Stimulated activated CD4-positive, alpha-beta T cell treated with anti-CD3 and anti-CD28 coated beads, Interleukin-2, amount 100 ng/mL, for 48 hours (primary cell): ENCODE results near the gene HYCC1.
A peak's percentile ranks its signal among the peaks of the same experiment; 100 is the strongest.
"Not testable (repeated sequence)": the region's sequence is repeated elsewhere in the genome, so short reads cannot be mapped to it uniquely, and the experiment has no call there.

ENCODE experiments used
- DNase-seq, 2 donors: peaks; one replicate each; pipeline ENCODE4 v3.0.0-alpha.2; 2020

Gene HYCC1

GRCh38 chr7:23013715-23014649, at the start of gene HYCC1:
Gene HYCC1 (minus strand): TSS chr7:23014130. CDS start chr7:22991111, 23,019 bp downstream.
- peak; percentile 96 to 97 for DNase-seq

DNA sequence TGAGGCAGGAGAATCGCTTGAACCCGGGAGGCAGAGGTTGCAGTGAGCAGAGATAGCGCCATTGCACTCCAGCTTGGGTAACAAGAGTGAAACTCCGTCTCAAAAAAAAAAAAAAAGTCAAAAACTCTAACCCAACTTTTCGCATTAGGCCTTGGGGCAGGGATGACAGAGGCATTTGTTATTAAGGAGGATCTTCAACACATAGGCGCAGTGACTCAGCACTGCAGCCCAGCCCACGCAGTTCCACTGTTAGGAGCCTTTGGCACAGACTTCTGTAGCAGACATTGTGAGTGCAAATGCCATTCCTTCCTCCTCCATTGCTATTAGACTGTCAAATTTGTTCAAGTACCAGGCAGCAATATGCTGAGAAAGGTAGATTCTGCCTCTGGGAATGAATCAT, 48.5 kb upstream of the HYCC1 start:
- DNase-seq = no peak

- DNase-seq = no peak
These were observed 47.4 kb upstream of the HYCC1 start for GRCh38 chr7:23061327-23061726.

- no peak for DNase-seq
These were observed 44.6 kb upstream of the HYCC1 start for GRCh38 chr7:23058408-23059096.

DNA sequence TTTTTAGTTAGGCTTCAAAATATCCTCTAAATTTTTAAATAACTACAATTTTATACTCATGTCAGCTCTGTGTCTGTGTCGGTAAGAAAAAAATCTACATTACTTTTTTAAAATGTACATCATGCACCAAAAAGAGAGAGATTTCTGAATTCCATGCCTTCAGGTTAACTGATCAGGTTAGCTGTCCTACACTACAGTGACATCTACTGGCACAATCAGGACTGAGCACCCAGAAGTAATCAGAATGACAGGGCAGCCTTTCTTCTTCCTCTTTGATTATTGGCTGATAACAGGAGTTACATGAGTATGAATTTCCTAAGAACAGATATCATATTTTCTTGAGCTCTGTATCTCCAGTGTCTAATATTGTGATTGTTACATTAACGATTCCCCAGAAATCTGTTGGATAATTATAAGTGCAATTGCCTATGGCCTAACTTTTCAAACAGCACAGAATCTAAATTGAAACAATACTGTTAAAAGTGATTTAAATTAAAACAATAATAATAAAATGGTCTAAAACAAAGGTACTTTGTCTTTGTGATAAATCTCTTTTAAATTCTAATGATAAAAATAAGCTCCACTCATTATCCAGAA, 41.8 kb upstream of the HYCC1 start:
- peak; percentile 39 to 47 for DNase-seq

DNA sequence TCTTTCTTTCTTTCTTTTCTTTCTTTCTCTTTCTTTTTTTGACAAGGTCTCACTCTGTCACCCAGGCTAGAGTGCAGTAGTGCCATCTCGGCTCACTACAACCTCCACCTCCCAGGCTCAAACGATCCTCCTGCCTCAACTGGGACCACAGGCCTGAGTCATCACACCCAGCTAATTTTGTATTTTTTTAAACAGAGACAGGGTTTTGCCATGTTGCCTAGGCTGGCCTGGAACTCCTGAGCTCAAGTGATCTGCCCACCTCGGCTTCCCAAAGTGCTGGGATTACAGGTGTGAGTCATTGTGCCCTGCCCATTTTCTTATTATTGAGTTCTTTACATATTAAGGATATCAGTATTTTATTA, 37.2 kb upstream of the HYCC1 start:
- peak in 1 of 2 donors; percentile 1 for DNase-seq

- not testable (repeated sequence) for DNase-seq
These were observed 32.4 kb upstream of the HYCC1 start for GRCh38 chr7:23046336-23046735.

GRCh38 chr7:23045086-23045485, 31.2 kb upstream of the HYCC1 start:
- DNase-seq = not testable (repeated sequence)

DNA sequence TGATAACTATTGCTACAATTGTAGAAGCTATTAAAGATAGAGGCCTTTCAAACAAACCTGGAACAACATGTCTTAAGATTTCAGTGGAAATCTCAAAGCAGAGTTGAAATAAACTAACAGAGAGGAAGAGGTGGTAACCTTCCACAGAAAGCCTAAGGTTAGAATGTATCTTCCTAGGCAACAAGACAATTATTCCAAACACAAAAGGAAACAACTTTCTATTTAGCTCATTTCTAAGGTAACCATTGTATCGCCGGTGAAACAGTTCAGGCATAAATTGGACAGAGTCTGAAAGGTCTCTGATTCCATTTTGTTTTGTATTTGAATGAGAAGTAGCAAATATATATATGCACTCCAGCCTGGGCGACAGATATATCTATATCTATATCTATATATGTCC, 30.7 kb upstream of the HYCC1 start:
- no peak for DNase-seq

DNA sequence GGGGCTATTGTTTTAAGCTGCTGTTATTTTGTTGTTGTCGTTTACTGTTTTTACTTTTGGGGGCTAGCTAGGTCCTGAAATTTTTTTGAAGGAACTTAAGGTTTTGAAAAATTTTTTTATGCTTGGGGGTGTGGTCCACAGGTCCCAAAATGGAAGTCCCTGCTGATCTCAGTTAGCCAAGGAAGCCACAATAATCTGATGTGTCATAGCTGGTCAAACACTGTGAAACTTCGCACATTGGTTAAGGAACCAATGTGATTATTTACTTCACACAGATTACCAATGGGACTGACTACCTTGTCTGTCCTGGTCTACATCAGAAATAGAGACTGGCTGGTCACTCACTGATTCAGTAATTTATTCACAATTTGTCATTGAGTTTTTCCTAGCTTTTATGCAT, 29.5 kb upstream of the HYCC1 start:
- no peak for DNase-seq

- not testable (repeated sequence) for DNase-seq
These were observed 25.7 kb upstream of the HYCC1 start for GRCh38 chr7:23039674-23040073.

DNA sequence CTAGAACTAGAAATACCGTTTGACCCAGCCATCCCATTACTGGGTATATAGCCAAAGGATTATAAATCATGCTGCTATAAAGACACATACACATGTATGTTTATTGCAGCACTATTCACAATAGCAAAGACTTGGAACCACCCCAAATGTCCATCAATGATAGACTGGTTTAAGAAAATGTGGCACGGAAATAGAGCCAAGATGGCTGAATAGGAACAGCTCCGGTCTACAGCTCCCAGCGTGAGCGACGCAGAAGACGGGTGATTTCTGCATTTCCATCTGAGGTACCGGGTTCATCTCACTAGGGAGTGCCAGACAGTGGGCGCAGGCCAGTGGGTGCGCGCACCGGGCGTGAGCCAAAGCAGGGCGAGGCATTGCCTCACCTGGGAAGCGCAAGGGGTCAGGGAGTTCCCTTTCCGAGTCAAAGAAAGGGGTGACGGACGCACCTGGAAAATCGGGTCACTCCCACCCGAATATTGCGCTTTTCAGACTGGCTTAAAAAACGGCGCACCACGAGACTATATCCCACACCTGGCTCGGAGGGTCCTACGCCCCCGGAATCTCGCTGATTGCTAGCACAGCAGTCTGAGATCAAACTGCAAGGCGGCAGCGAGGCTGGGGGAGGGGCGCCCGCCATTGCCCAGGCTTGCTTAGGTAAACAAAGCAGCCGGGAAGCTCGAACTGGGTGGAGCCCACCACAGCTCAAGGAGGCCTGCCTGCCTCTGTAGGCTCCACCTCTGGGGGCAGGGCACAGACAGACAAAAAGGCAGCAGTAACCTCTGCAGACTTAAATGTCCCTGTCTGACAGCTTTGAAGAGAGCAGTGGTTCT, 21.8 kb upstream of the HYCC1 start:
- DNase-seq = not testable (repeated sequence)

DNA sequence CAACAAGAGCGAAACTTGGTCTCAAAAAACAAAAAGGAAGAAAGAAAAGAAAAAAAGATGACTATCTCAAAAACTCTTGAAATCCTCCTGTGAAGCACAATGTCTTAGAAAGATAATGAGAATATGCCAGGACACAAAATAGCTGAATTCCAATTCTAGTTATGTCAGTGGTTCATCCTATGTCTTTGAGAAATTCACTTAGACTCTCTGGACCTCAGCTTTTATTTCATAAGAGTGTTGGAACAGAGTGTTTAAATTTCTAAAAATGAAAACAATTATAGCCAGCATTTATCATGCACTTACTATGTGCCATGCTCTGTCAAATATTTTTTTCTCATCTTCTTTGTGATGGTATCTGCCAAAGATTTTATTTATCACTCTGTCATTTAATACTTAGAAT, 13.3 kb upstream of the HYCC1 start:
- no peak for DNase-seq

- no peak for DNase-seq
These were observed 12.2 kb upstream of the HYCC1 start for GRCh38 chr7:23026164-23026563.

DNA sequence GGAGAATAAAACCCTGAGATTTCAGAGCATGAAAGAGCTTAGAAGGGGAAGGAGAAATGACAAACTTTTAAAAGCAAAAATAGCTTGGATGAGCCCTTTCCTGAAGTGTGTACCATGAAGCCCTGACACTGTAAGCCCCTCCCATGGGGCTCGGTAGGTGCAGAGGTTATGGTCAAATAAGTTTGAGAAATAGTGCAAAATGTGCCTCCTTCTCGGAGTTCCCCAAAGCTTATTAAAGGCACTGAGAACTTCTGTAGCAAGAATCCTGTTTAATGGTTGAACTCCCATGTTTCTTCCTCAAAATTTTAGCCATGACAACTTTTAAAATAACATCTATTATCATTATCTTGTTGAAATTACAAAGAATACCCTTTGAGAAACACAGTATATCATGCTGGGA, 10.5 kb upstream of the HYCC1 start:
- DNase-seq = no peak

DNA sequence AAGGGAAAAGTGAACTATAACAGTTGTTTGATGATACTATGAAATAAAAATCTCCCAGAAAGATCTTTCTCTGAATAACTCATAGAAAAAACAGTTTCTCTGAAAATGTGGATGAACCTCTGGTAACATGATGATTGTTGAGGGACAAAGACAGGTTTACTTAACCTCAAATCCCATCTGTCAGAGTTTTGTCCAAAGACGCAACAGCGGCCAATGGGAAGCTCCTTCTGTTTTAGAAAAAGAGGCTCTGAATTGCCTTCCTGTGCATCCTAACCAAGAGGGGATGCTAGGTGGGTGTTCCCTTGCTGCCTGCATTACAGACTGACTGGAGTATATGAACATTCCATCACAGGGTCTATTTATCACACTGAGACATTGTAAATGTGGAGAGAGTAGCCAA, 8.9 kb upstream of the HYCC1 start:
- DNase-seq = no peak

DNA sequence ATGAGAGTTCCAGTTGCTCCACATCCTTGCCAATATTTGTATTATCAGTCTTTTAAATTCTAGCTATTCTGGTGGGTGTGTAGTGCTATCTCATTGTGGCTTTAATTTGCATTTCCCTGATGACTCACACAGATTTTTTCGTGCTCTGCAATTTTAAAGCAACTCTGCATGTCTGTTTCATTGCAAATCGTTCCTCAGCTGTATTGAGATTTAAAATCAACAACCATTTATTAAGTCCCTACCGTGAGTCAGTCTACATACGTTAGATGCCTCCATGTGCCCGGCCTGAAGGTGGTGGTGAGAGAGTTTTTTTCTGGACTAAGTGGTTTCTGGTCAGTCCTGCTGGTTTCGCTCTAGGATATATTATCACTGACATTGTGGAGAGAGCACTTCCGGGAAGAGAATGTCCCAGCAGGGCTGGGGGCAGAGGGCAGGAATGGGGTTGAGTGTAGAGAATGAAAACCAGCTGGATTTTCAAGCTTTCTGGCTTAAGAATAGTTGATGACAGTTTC, 8.4 kb upstream of the HYCC1 start:
- no peak for DNase-seq

DNA sequence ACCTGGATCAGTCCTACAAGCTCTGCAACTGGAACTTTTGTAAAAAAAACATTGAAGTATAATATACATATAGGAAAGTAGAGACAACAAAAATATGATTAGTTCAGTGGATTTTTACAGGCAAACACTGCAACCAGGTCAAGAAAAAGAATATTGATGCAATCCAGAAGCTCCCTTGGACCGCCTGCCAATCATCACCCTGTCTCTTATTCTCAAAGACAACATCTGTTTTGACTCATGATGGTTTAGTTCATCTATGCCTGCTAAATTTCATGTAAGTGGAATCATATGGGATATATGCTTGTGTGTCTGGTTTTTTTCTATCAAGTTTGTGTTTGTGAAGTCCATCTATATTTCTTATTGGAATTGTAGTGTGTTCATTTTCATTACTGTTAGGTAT, 7.7 kb upstream of the HYCC1 start:
- no peak for DNase-seq

GRCh38 chr7:23020742-23021401, 6.9 kb upstream of the HYCC1 start:
- peak in 1 of 2 donors; percentile 11 for DNase-seq

GRCh38 chr7:23018750-23019149, 4.8 kb upstream of the HYCC1 start:
- DNase-seq = no peak

- DNase-seq = no peak
These were observed 3.4 kb upstream of the HYCC1 start for GRCh38 chr7:23017309-23017708.
